Hepatocyte (in vitro differentiated cells): ENCODE measurements around the gene HEXD.

Experiments
- CTCF ChIP-seq: fragments of 200-600 bp; sonication (generic); IDR thresholded peaks from 2 replicates; pipeline ENCODE4 v1.5.1; 2016; ENCODE audit warnings: antibody characterized with exemption, mild to moderate bottlenecking; ENCODE audit not compliant: poor library complexity
- EZH2 ChIP-seq: fragments of 200-600 bp; sonication (generic); IDR thresholded peaks from 2 replicates; pipeline ENCODE4 v1.6.1; 2016; ENCODE audit warnings: antibody characterized with exemption, mild to moderate bottlenecking, borderline replicate concordance
- EZH2phosphoT487 ChIP-seq: fragments of 200-600 bp; sonication (generic); IDR thresholded peaks from one replicate; pipeline ENCODE4 v1.6.1; 2018; ENCODE audit warnings: antibody characterized with exemption, mild to moderate bottlenecking, low read depth, moderate library complexity; ENCODE audit not compliant: unreplicated experiment, severe bottlenecking

- TF ChIP-seq CTCF (no peak), EZH2 (no peak), EZH2phosphoT487 (no peak)
Observed at GRCh38 chr17:82386255-82386831, 31.8 kb upstream of the HEXD start.
